ENCODE results near the gene RAP1GAP2.

GRCh38 chr17:2804912-2805311, 8.7 kb downstream of the RAP1GAP2 start:
- TF ChIP-seq POLR2A (IDR thresholded peaks at IDR 0.05) (no peak), EP300 (IDR thresholded peaks at IDR 0.05) (no peak)

Measured in sigmoid colon (tissue), 4 donors.